Astrocyte (in vitro differentiated cells and primary cell): Measurements from ENCODE around the gene UNC5A. TPM values are rescaled to one million over a fixed set of nuclear protein-coding genes. Genes with fewer than 3 reads are reported as not detected.

Experiments
- DNase-seq: peaks from one replicate; pipeline ENCODE4 v3.0.0-alpha.2; 2010; ENCODE audit warnings: low read depth
- FAIRE-seq: peaks from 2 replicates; lab custom pipeline; 2011; peaks lifted over from hg19 to GRCh38; lab: Jason Lieb, UNC
- H2AFZ ChIP-seq: 2 replicates; pipeline ENCODE4 v1.6.0; 2012; ENCODE audit warnings: low read depth, low read length, inconsistent platforms
- H3K27ac ChIP-seq: 2 replicates; pipeline ENCODE4 v1.5.1; 2011; ENCODE audit warnings: low read depth, low read length, inconsistent platforms
- H3K27me3 ChIP-seq: 2 replicates; pipeline ENCODE4 v1.6.0; 2011; ENCODE audit warnings: low read length, inconsistent platforms; ENCODE audit not compliant: insufficient read depth
- H3K36me3 ChIP-seq: 2 replicates; pipeline ENCODE4 v1.5.1; 2011; ENCODE audit warnings: low read length, inconsistent platforms; ENCODE audit not compliant: insufficient read depth
- H3K4me1 ChIP-seq: 2 replicates; pipeline ENCODE4 v1.5.1; 2011; ENCODE audit warnings: low read length, inconsistent platforms; ENCODE audit not compliant: insufficient read depth
- H3K4me2 ChIP-seq: 2 replicates; pipeline ENCODE4 v1.6.0; 2012; ENCODE audit warnings: low read length, inconsistent platforms
- H3K4me3 ChIP-seq: 2 replicates; pipeline ENCODE4 v1.5.1; 2011; ENCODE audit warnings: low read depth, mild to moderate bottlenecking, low read length, inconsistent platforms; ENCODE audit not compliant: insufficient read depth
- H3K79me2 ChIP-seq: 2 replicates; pipeline ENCODE4 v1.6.0; 2012; ENCODE audit warnings: mild to moderate bottlenecking, low read length, inconsistent platforms; ENCODE audit not compliant: insufficient read depth
- H3K9ac ChIP-seq: 2 replicates; pipeline ENCODE4 v1.6.0; 2012; ENCODE audit warnings: mild to moderate bottlenecking, low read length, inconsistent platforms
- H3K9me3 ChIP-seq: 2 replicates; pipeline ENCODE4 v1.5.1; 2012; ENCODE audit warnings: low read depth, mild to moderate bottlenecking, low read length, inconsistent platforms; ENCODE audit not compliant: insufficient read depth
- H4K20me1 ChIP-seq: 2 replicates; pipeline ENCODE4 v1.6.0; 2012; ENCODE audit warnings: low read length, inconsistent platforms; ENCODE audit not compliant: insufficient read depth
- H3K27ac Mint-ChIP-seq: one replicate; pipeline ENCODE4 v1.8.0; 2021; ENCODE audit warnings: mild to moderate bottlenecking, mixed read lengths; ENCODE audit not compliant: unreplicated experiment
- H3K27me3 Mint-ChIP-seq: one replicate; pipeline ENCODE4 v1.8.0; 2021; ENCODE audit warnings: low read depth, mixed read lengths; ENCODE audit not compliant: unreplicated experiment
- H3K36me3 Mint-ChIP-seq: one replicate; pipeline ENCODE4 v1.8.0; 2021; ENCODE audit warnings: low read depth, mixed read lengths; ENCODE audit not compliant: unreplicated experiment
- H3K4me1 Mint-ChIP-seq: one replicate; pipeline ENCODE4 v1.8.0; 2021; ENCODE audit warnings: low read depth, mixed read lengths; ENCODE audit not compliant: unreplicated experiment
- H3K4me3 Mint-ChIP-seq: one replicate; pipeline ENCODE4 v1.8.0; 2021; ENCODE audit warnings: mild to moderate bottlenecking, moderate library complexity, mixed read lengths; ENCODE audit not compliant: unreplicated experiment
- H3K9me3 Mint-ChIP-seq: one replicate; pipeline ENCODE4 v1.8.0; 2021; ENCODE audit warnings: mild to moderate bottlenecking, mixed read lengths; ENCODE audit not compliant: unreplicated experiment
- CTCF ChIP-seq: IDR thresholded peaks from 2 replicates; pipeline ENCODE4 v1.5.1; 2011; ENCODE audit warnings: low read depth, mild to moderate bottlenecking, inconsistent platforms, low read length, moderate library complexity; ENCODE audit not compliant: insufficient read depth
- EZH2 ChIP-seq: IDR thresholded peaks from 2 replicates; pipeline ENCODE4 v1.6.1; 2012; ENCODE audit warnings: mild to moderate bottlenecking, low read length, inconsistent platforms; ENCODE audit not compliant: insufficient read depth
- total RNA-seq: library from RNA; stranded (reverse); gene quantifications from 2 replicates; pipeline ENCODE4 v1.2.1, GENCODE V29; 2021

UNC5A gene
- total RNA-seq, 1 donor from 2014 or later = 0.70 TPM

DNA sequence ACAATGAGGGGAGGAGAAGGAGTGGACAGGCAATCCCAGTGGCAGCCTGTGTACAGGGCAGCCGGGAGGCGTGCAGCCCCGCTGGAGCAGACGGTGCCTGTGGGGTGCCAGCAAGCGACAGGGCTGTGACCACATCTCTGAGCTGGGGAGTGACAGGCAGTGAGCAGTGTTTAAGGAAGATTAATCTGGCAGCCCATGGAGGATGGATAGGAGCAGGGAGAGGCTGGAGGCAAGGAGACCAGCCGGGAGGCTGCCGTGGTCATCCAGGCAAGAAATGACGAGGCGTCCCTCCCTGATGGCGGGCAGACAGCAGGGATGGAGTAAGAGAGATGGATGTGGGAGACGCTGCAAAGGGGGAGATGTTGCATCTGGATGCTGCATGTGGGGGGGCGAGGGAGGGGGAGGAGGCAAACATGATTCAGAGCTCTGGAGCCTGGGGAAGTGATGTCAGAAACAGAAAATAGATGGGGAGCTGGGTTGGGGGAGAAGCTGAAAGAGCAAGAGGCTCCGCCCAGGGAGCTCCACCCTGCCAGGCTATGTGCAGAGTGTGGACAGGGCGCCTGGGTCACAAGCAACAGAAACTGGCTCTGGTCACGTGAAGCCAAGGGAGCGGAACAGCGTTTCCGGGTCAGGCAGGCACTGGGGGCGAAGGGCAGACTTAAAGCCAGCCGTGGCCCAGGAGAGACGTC, 12.6 kb downstream of the UNC5A start:
- Mint-ChIP-seq H3K27me3 (peaks cover 59% of the 10 kb centered on the region), H3K4me3 (no peak overlapping the region), H3K27ac (peak overlapping the region; percentile 74), H3K9me3 (no peaks in the 10 kb centered on the region), H3K36me3 (peaks cover 5% of the 10 kb centered on the region), H3K4me1 (peaks cover 19% of the 10 kb centered on the region)
- Histone ChIP-seq H3K79me2 (no peaks in the 10 kb centered on the region), H3K4me2 (no peak overlapping the region), H3K27me3 (peaks cover 23% of the 10 kb centered on the region), H3K4me3 (no peak overlapping the region), H3K27ac (no peak overlapping the region), H3K36me3 (no peaks in the 10 kb centered on the region), H2AFZ (no peak overlapping the region), H3K9ac (no peak overlapping the region), H3K9me3 (no peaks in the 10 kb centered on the region), H4K20me1 (no peaks in the 10 kb centered on the region), H3K4me1 (no peaks in the 10 kb centered on the region)
- FAIRE-seq (no peak), DNase-seq (no peak)
- TF ChIP-seq CTCF (no peak), EZH2 (no peak)

GRCh38 chr5:176823869-176824412, 13.6 kb downstream of the UNC5A start:
- Mint-ChIP-seq H3K36me3 (peaks cover 5% of the 10 kb centered on the region), H3K4me1 (peaks cover 17% of the 10 kb centered on the region), H3K9me3 (no peaks in the 10 kb centered on the region), H3K27me3 (peaks cover 55% of the 10 kb centered on the region), H3K4me3 (no peak overlapping the region), H3K27ac (no peak overlapping the region)
- no peak for FAIRE-seq
- H2AFZ ChIP-seq = no peak overlapping the region
- H4K20me1 ChIP-seq = no peaks in the 10 kb centered on the region
- no peak overlapping the region for H3K27ac ChIP-seq
- TF ChIP-seq CTCF (no peak), EZH2 (no peak)
- H3K4me2 ChIP-seq = no peak overlapping the region
- H3K9me3 ChIP-seq = no peaks in the 10 kb centered on the region
- peaks cover 13% of the 10 kb centered on the region for H3K27me3 ChIP-seq
- no peaks in the 10 kb centered on the region for H3K36me3 ChIP-seq
- no peak overlapping the region for H3K9ac ChIP-seq
- H3K4me1 ChIP-seq = no peaks in the 10 kb centered on the region
- no peak for DNase-seq
- H3K79me2 ChIP-seq = no peaks in the 10 kb centered on the region
- H3K4me3 ChIP-seq = no peak overlapping the region

GRCh38 chr5:176824604-176825003, 14.2 kb downstream of the UNC5A start:
- Mint-ChIP-seq H3K9me3 (no peaks in the 10 kb centered on the region), H3K4me1 (peaks cover 17% of the 10 kb centered on the region), H3K27ac (no peak overlapping the region), H3K27me3 (peaks cover 48% of the 10 kb centered on the region), H3K36me3 (peaks cover 5% of the 10 kb centered on the region), H3K4me3 (no peak overlapping the region)
- Histone ChIP-seq H3K4me1 (no peaks in the 10 kb centered on the region), H3K27ac (no peak overlapping the region), H3K36me3 (no peaks in the 10 kb centered on the region), H3K9me3 (no peaks in the 10 kb centered on the region), H2AFZ (no peak overlapping the region), H3K9ac (no peak overlapping the region), H3K79me2 (no peaks in the 10 kb centered on the region), H3K4me2 (no peak overlapping the region), H3K4me3 (no peak overlapping the region), H3K27me3 (peaks cover 7% of the 10 kb centered on the region), H4K20me1 (no peaks in the 10 kb centered on the region)
- DNase-seq = no peak
- TF ChIP-seq CTCF = no peak
- TF ChIP-seq EZH2 = no peak
- no peak for FAIRE-seq
